Medulla oblongata (tissue), 1 donor: ENCODE data around the gene MFN1.

Experiments used
- DNase-seq: peaks from one replicate; pipeline ENCODE4 v3.0.0-alpha.2; 2015; ENCODE audit errors: extremely low spot score

The MFN1 gene

GRCh38 chr3:179430277-179430870, 82.9 kb downstream of the MFN1 start:
- no peak for DNase-seq

- DNase-seq = peak; percentile 88
Observed at GRCh38 chr3:179432021-179432420, 84.5 kb downstream of the MFN1 start.

DNA sequence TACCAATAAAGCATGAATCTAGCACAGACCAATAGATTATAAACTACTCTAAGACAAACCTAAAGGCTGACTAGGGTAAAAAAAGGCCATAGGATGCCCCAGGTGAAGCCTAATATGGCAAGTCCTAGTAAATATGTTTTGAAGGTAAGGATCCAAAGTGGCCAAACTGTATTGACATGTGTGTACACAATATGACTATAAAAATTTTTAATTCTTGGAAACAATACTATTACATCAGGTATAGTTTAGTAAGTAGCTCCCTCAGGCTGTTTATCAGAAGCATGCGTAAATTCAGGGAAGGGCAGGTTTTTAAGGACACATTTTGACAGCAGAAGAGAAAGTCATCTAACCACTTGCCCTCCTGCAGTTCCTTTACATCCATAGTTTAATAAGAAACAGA, 84.9 kb downstream of the MFN1 start:
- DNase-seq = no peak

- peak; percentile 66 for DNase-seq
Observed at GRCh38 chr3:179436517-179436916, 89.0 kb downstream of the MFN1 start.

DNA sequence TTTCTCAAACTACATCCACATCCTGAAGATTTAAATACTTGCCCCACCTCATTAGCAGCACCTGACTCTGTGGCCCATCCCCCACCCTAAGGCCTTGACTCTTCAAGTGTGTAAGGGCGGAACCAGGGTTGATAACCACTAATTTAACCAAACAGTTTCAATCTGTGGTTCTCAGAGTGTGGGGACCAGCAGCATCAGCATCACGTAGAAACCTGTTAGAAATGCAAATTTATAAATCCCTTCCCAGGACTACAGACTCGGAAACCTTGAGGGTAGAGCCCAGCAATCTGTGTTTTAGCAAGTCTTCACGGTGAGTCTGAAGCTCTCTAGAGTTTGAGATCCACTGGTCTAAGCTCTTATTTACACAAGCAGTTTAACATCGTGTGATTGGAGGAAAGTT, 91.3 kb downstream of the MFN1 start:
- DNase-seq = peak; percentile 44
